GM21381 (cell line): ENCODE measurements around the gene BRD3.
A peak's percentile ranks its signal among the peaks of the same experiment; 100 is the strongest.
"Not testable (repeated sequence)": the region's sequence is repeated elsewhere in the genome, so short reads cannot be mapped to it uniquely, and the experiment has no call there.

Experiments
- ATAC-seq: cut with Tn5 transposase; IDR thresholded peaks from one replicate; pipeline ENCODE4 v1.9.1; 2021; ENCODE audit warnings: mild to moderate bottlenecking, moderate library complexity; ENCODE audit not compliant: unreplicated experiment

Gene BRD3

GRCh38 chr9:133993635-133994253 is 74.1 kb downstream of the BRD3 start:
- no peak for ATAC-seq

GRCh38 chr9:133992780-133993634 is 74.8 kb downstream of the BRD3 start:
- peak; percentile 48 for ATAC-seq

GRCh38 chr9:133991964-133992779 is 75.7 kb downstream of the BRD3 start, which contains the start of gene VAV2:
Gene VAV2 (minus strand): TSS chr9:133992324. CDS start chr9:133992278, 46 bp downstream.
- ATAC-seq, result peak; percentile 51

- ATAC-seq, result peak; percentile 7
These were observed 76.5 kb downstream of the BRD3 start for GRCh38 chr9:133991214-133991921.

- ATAC-seq, result no peak
These were observed 77.2 kb downstream of the BRD3 start for GRCh38 chr9:133990366-133991213.

GRCh38 chr9:133989625-133990365 is 78.0 kb downstream of the BRD3 start:
- no peak for ATAC-seq

GRCh38 chr9:133988771-133989170 is 79.1 kb downstream of the BRD3 start:
- not testable (repeated sequence) for ATAC-seq

- no peak for ATAC-seq
These were observed 79.7 kb downstream of the BRD3 start for GRCh38 chr9:133987946-133988665.

GRCh38 chr9:133987446-133987788 is 80.4 kb downstream of the BRD3 start:
- no peak for ATAC-seq

GRCh38 chr9:133986774-133987445 is 80.9 kb downstream of the BRD3 start:
- no peak for ATAC-seq

- no peak for ATAC-seq
These were observed 81.8 kb downstream of the BRD3 start for GRCh38 chr9:133986061-133986460.

- no peak for ATAC-seq
These were observed 84.7 kb downstream of the BRD3 start for GRCh38 chr9:133982971-133983720.

GRCh38 chr9:133981958-133982681 is 85.7 kb downstream of the BRD3 start:
- ATAC-seq, result no peak

GRCh38 chr9:133981589-133981957 is 86.3 kb downstream of the BRD3 start:
- ATAC-seq, result no peak

- ATAC-seq, result no peak
These were observed 86.8 kb downstream of the BRD3 start for GRCh38 chr9:133980864-133981588.
